ENCODE results near the gene USP9X. TPM values are rescaled to one million over a fixed set of nuclear protein-coding genes. Genes with fewer than 3 reads are reported as not detected.
"Not testable (repeated sequence)": the region's sequence is repeated elsewhere in the genome, so short reads cannot be mapped to it uniquely, and the experiment has no call there.

USP9X gene
- total RNA-seq, 1 donor from 2014 or later: 72.4 TPM

GRCh38 chrX:41100819-41101218 is 15.6 kb downstream of the USP9X start:
- H3K4me3 ChIP-seq: no peak overlapping the region

GRCh38 chrX:41105005-41105404 is 19.8 kb downstream of the USP9X start:
- Histone ChIP-seq H3K27ac (no peak overlapping the region), H3K27me3 (no peaks in the 10 kb centered on the region), H3K36me3 (no peaks in the 10 kb centered on the region), H3K9me3 (no peaks in the 10 kb centered on the region), H3K4me1 (peaks cover 16% of the 10 kb centered on the region), H3K4me3 (no peak overlapping the region)
- TF ChIP-seq POLR2A (IDR thresholded peaks at IDR 0.05) (no peak), POLR2AphosphoS5 (IDR thresholded peaks at IDR 0.05; ENCODE audit: insufficient read depth in 1 of 2, low read depth in 1 of 2) (no peak), CTCF (IDR thresholded peaks at IDR 0.05) (no peak)
- intact Hi-C loops (cut with DNase I): loop anchor here (10.0 kb wide), 1 partner anchor 220 kb away; no protein-coding TSS in a partner anchor
- DNase-seq (ENCODE audit: extremely low spot score in 2 of 2): no peak

More at GRCh38 chrX:41100819-41101218, 15.6 kb downstream of the USP9X start:
- no peak for TF ChIP-seq CTCF (IDR thresholded peaks at IDR 0.05)
- TF ChIP-seq POLR2A (IDR thresholded peaks at IDR 0.05): no peak
- TF ChIP-seq POLR2AphosphoS5 (IDR thresholded peaks at IDR 0.05; ENCODE audit: insufficient read depth in 1 of 2, low read depth in 1 of 2): no peak
- peaks cover 25% of the 10 kb centered on the region for H3K4me1 ChIP-seq
- DNase-seq (ENCODE audit: extremely low spot score in 2 of 2): no peak
- no peaks in the 10 kb centered on the region for H3K27me3 ChIP-seq
- H3K36me3 ChIP-seq: no peaks in the 10 kb centered on the region
- H3K27ac ChIP-seq: no peak overlapping the region
- no peaks in the 10 kb centered on the region for H3K9me3 ChIP-seq
- intact Hi-C loops (cut with DNase I): loop anchor here (10.0 kb wide), 1 partner anchor 216 kb away; no protein-coding TSS in a partner anchor

- not testable (repeated sequence) for H3K36me3 ChIP-seq; DNase-seq (ENCODE audit: extremely low spot score in 2 of 2); H3K4me3 ChIP-seq; H3K9me3 ChIP-seq; H3K27me3 ChIP-seq; H3K4me1 ChIP-seq; H3K27ac ChIP-seq
- intact Hi-C loops (cut with DNase I): loop anchor here (10.0 kb wide), 1 partner anchor 221 kb away; no protein-coding TSS in a partner anchor
Observed at GRCh38 chrX:41106257-41106656, 21.0 kb downstream of the USP9X start.

- no peak for DNase-seq (ENCODE audit: extremely low spot score in 2 of 2)
- intact Hi-C loops (cut with DNase I): loop anchor here (10.0 kb wide), 1 partner anchor 223 kb away; no protein-coding TSS in a partner anchor
- H3K27ac ChIP-seq: no peak overlapping the region
- H3K27me3 ChIP-seq: no peaks in the 10 kb centered on the region
- H3K36me3 ChIP-seq: no peaks in the 10 kb centered on the region
- TF ChIP-seq POLR2A (IDR thresholded peaks at IDR 0.05) (no peak), POLR2AphosphoS5 (IDR thresholded peaks at IDR 0.05; ENCODE audit: insufficient read depth in 1 of 2, low read depth in 1 of 2) (no peak), CTCF (IDR thresholded peaks at IDR 0.05) (no peak)
- no peak overlapping the region for H3K4me3 ChIP-seq
- H3K9me3 ChIP-seq: no peaks in the 10 kb centered on the region
- H3K4me1 ChIP-seq: peaks cover 10% of the 10 kb centered on the region
Observed at GRCh38 chrX:41108007-41108406, 22.8 kb downstream of the USP9X start.

GRCh38 chrX:41108463-41109205 is 23.4 kb downstream of the USP9X start:
- Histone ChIP-seq H3K4me3 (no peak overlapping the region), H3K36me3 (no peaks in the 10 kb centered on the region), H3K4me1 (peaks cover 10% of the 10 kb centered on the region), H3K27ac (no peak overlapping the region), H3K27me3 (no peaks in the 10 kb centered on the region), H3K9me3 (no peaks in the 10 kb centered on the region)
- no peak for DNase-seq (ENCODE audit: extremely low spot score in 2 of 2)
- TF ChIP-seq CTCF (IDR thresholded peaks at IDR 0.05) (no peak), POLR2AphosphoS5 (IDR thresholded peaks at IDR 0.05; ENCODE audit: insufficient read depth in 1 of 2, low read depth in 1 of 2) (no peak), POLR2A (IDR thresholded peaks at IDR 0.05) (no peak)
- intact Hi-C loops (cut with DNase I): loop anchor here (10.0 kb wide), 1 partner anchor 224 kb away; no protein-coding TSS in a partner anchor

Measured in vagina (tissue), 2 donors.